PC-9 (cell line): ENCODE measurements around the gene TMPRSS5.

Experiments used
- EZH2 ChIP-seq: fragments of 200-600 bp; sonication (generic); IDR thresholded peaks from 2 replicates; pipeline ENCODE4 v1.8.0; 2017; ENCODE audit warnings: antibody characterized with exemption, low read depth
- TF ChIP-seq, protein P1 (sequence below): fragments of 200-600 bp; sonication (generic); conservative IDR thresholded peaks from 2 replicates; pipeline ENCODE4 v1.6.1; 2017; ENCODE audit warnings: mixed run types, antibody characterized with exemption, mild to moderate bottlenecking, moderate library complexity

DNA sequence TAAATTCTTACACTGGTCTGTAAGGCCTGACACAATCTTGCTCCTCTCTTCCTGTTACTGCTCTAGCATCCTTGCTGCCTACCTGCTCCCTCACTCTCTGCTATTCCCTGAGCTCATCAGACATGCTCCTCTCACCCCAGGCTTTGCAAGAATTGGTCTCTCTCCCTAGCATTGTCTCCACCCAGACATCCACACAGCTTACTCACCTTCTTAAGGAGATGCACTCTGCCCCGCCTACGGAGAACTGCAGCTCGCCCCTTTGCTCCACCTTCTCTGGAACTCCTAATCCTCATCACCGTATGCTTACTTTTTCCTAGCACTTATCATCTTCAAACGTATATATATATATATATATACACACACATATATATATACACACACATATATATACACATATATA is 23.3 kb upstream of the TMPRSS5 start:
- TF ChIP-seq, protein P1, sequence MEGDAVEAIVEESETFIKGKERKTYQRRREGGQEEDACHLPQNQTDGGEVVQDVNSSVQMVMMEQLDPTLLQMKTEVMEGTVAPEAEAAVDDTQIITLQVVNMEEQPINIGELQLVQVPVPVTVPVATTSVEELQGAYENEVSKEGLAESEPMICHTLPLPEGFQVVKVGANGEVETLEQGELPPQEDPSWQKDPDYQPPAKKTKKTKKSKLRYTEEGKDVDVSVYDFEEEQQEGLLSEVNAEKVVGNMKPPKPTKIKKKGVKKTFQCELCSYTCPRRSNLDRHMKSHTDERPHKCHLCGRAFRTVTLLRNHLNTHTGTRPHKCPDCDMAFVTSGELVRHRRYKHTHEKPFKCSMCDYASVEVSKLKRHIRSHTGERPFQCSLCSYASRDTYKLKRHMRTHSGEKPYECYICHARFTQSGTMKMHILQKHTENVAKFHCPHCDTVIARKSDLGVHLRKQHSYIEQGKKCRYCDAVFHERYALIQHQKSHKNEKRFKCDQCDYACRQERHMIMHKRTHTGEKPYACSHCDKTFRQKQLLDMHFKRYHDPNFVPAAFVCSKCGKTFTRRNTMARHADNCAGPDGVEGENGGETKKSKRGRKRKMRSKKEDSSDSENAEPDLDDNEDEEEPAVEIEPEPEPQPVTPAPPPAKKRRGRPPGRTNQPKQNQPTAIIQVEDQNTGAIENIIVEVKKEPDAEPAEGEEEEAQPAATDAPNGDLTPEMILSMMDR: no peak
- no peak for TF ChIP-seq EZH2
